GM12801 (cell line): ENCODE data around the gene RNF5.

Experiments
- TF ChIP-seq, protein P1 (sequence below): IDR thresholded peaks from one replicate; pipeline ENCODE4 v1.5.1; 2011; ENCODE audit warnings: control low read depth; ENCODE audit not compliant: insufficient read length; ENCODE audit errors: extremely low read depth

The RNF5 gene

DNA sequence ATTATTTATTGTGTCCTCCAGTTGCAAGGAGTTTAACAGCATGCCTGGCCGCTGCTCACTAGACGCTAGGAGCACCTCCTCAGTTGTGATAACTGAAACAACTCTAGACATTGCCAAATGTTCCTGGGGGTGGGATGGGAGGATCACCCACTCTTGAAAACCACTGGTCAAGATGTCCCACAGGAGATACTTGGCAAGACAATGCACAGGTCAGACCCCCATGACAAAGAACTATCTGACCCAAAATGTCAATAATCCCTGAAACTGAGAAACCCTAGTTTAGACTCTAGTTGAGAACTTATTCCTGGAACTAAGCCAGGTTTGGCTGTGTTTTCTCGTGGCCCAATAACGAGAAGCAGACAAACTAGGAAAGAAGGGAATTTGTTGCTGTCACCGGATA lies 38.6 kb upstream of the RNF5 start:
- TF ChIP-seq, protein P1, sequence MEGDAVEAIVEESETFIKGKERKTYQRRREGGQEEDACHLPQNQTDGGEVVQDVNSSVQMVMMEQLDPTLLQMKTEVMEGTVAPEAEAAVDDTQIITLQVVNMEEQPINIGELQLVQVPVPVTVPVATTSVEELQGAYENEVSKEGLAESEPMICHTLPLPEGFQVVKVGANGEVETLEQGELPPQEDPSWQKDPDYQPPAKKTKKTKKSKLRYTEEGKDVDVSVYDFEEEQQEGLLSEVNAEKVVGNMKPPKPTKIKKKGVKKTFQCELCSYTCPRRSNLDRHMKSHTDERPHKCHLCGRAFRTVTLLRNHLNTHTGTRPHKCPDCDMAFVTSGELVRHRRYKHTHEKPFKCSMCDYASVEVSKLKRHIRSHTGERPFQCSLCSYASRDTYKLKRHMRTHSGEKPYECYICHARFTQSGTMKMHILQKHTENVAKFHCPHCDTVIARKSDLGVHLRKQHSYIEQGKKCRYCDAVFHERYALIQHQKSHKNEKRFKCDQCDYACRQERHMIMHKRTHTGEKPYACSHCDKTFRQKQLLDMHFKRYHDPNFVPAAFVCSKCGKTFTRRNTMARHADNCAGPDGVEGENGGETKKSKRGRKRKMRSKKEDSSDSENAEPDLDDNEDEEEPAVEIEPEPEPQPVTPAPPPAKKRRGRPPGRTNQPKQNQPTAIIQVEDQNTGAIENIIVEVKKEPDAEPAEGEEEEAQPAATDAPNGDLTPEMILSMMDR = no peak

DNA sequence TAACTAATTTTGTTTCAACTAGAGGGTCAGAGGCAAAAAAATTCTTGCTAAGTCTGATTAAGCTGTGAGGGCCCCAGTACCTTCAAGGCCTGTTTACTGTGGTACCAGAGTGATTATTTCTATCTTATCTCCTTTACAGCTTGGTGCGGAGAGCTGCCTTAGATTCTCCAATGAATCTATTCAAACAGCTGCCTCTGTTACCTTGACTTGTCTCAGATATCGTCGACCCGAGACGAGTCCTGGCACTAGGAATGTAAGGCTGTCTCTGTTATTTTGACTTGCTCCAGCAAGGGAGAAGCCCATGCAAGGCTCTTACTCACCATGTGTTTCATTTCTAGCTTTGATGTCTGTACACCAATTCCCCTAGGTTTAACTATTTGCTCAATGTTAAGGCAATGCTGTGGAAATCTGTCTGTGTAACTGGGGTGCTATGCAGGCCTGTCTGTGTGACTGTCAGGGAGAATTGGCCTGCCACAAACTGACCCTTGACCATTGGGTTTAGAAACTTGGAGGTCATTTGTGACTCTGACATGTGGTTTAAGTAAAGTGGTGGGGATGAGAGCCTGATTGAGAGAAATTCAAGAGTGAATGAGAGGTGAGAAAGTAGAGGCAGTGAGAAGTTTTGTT lies 37.7 kb upstream of the RNF5 start:
- TF ChIP-seq, protein P1 = no peak

DNA sequence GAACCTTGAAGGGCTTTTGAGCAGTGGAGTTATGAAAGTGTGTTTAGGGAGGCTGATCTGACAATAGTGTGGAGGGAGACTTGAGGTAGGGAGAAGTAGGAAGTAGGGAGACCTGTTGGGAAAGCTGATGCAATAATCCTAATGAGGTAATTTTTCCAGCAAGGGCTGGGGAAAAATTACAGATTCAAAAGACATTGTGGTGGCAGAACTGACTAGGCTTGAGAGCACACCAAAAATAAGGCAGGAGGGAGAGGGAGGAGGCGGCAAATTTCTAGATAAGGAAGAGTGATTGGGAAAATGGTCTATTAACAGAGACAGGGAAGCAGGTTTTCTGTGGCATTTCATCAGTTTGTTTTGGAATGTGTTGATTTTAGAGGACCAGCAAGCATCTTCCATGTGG lies 31.9 kb upstream of the RNF5 start:
- TF ChIP-seq, protein P1 = no peak

DNA sequence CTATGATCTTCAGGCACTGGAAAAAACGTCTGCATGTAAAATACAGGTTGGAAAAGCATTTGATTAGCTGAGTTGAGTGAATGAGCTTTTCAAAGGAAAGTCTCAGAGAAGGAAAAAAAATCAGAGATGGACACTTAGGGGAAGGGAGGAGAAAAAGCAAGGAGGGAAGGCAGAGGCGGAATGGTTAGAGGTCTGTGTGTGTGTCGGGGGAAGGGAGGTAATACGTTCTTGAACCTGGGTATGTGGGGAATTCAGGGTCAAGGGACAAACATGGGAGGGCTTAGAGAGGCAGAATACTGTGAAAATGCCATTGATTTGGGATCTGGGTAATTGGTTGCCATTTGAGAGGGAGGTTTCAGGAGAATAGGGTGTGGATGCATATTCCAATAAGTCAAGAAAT lies 31.5 kb upstream of the RNF5 start:
- TF ChIP-seq, protein P1 = no peak

DNA sequence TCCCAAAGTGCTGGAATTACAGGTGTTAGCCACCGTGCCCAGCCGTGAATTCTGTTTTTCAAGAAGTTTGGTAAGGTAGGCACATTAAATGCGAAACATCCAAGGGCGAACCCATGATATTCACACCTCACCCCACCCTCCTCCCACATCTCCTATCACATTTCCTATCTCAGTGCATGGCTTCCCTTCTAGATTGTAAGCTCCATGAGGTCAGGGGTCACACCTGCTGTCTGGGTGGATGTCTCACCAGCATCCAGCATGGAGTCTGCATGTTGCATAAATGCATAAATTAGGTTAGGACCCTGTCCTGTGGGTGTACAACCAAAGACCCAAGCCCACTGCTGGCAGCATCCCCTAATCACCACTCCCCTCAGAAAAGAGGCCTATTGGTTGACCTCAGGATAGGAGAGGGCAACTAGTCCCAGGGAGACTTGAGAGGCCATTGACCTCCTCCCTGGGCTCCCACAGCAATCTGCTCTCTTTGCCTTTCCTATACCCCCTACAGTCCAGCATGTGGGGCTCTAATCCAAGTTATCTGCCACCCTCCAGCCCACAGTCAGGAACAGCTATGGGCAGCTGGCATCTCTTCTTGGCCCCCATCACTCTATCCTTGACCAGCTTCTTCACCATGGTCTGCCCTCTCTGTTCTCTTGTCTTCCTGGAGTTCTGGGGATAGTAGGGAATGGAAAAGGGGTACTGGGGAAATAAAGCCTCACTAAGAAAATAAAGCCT lies 30.6 kb upstream of the RNF5 start:
- TF ChIP-seq, protein P1 = no peak

DNA sequence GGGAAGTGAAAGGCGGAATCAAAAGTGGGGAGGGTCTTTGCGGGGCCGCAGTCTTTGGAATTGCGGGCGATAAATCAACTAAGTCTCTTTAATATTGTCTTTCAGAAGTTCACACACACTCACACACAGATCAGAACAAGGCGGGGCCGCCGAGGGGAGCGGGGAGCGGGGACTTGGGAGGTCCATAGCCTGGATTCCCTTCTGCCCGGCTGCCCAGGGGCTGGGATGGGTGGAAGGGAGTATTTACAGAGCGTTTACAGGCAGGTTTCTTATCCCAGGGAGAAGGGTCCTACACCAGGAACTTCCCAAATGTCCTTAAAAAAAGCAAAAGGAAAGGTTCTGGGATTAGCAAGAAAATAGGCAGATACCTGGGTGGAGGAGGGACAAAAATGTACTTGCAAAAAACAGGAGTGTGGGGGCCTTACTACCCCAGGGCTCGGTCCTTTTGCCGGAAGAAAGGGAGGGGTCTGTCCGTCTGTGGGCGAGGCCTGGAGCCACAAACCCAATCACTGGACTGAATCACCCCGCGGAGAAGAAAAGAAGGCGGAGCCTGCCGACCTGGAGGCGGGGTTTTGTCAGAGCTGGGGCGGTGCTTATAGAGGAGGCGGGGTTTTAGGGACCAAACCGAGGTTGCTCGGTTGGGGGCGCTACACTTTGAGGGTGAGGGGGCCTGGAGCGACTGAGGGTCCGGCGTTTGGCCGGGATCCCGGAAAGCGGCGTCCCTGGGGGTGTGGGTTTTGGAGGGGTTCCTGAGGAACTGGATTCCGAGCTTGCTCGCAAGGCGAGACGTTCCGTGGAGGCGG lies 29.7 kb upstream of the RNF5 start:
- TF ChIP-seq, protein P1 = no peak

DNA sequence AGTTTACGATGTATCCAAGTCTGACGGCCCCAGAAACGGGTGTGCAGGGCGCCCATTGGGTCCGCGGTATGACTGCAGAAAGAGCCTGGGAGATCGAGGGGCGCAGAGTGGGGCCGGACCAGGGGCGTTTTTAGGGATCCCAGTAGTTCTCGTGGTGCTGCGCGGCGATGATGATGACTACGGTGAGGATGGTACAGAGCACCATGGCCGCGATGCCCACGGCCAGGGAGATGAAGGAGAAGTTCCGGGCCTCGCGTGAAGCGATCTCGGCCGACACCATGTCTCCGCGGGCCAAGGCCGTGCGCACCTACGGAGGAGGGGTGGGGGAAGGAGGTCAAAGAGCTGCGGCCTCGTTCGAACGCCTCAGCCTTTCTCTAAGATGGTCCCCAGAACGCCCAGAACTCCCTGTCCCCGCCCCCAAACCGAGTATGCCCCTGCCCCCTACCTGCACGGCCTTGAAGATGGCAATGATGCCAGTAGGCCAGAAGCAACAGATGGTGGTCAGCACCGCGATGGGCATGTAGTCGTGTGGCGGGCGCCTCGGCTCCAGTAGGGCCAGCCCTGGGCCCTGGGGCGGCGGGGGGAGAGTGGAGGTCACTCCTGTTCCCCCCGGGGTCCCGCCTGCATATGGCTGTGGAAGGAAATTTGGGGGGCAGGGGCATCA lies 29.0 kb upstream of the RNF5 start:
- TF ChIP-seq, protein P1 = no peak
